HepG2 (cell line): ENCODE measurements around the gene PLEKHG2. TPM values are rescaled to one million over a fixed set of nuclear protein-coding genes. Genes with fewer than 3 reads are reported as not detected.

Experiments used
- DNMT3B ChIP-seq: conservative IDR thresholded peaks from 2 replicates; pipeline ENCODE4 v1.6.1; 2016; ENCODE audit warnings: missing biosample characterization, control low read depth
- GABPB1 ChIP-seq: IDR thresholded peaks from 2 replicates; pipeline ENCODE4 v1.6.1; 2016; ENCODE audit warnings: mild to moderate bottlenecking, missing genetic modification reagents, moderate library complexity, missing compliant biosample characterization
- GATA4 ChIP-seq: sonication (generic); IDR thresholded peaks from 2 replicates; pipeline ENCODE4 v1.6.1; 2016; ENCODE audit warnings: antibody characterized with exemption, low read depth, borderline replicate concordance
- MYPOP ChIP-seq: sonication (generic); formaldehyde crosslinking; IDR thresholded peaks from 2 replicates; pipeline ENCODE4 v1.8.1; 2023; ENCODE audit warnings: mild to moderate bottlenecking, moderate library complexity, missing genetic modification reagents
- PAXIP1 ChIP-seq: sonication (generic); formaldehyde crosslinking; conservative IDR thresholded peaks from 2 replicates; pipeline ENCODE4 v1.4.0; 2020; ENCODE audit warnings: mild to moderate bottlenecking, missing genetic modification reagents, moderate library complexity
- PHF8 ChIP-seq: sonication (generic); formaldehyde crosslinking; IDR thresholded peaks from 2 replicates; pipeline ENCODE4 v1.5.0; 2020; ENCODE audit warnings: missing genetic modification reagents
- PRDM10 ChIP-seq: sonication (generic); formaldehyde crosslinking; IDR thresholded peaks from 2 replicates; pipeline ENCODE4 v1.4.0; 2020; ENCODE audit warnings: low read depth, missing genetic modification reagents
- PRDM15 ChIP-seq: sonication (generic); formaldehyde crosslinking; IDR thresholded peaks from 2 replicates; pipeline ENCODE4 v1.4.0; 2020; ENCODE audit warnings: missing genetic modification reagents
- SALL1 ChIP-seq: sonication (generic); formaldehyde crosslinking; IDR thresholded peaks from 2 replicates; pipeline ENCODE4 v1.8.0; 2022; ENCODE audit warnings: mild to moderate bottlenecking, missing genetic modification reagents
- ZFY ChIP-seq: sonication (generic); formaldehyde crosslinking; IDR thresholded peaks from 2 replicates; pipeline ENCODE4 v1.4.0; 2020; ENCODE audit warnings: missing genetic modification reagents
- ZNF274 ChIP-seq: sonication (generic); formaldehyde crosslinking; IDR thresholded peaks from 2 replicates; pipeline ENCODE4 v1.5.1; 2020; ENCODE audit warnings: mild to moderate bottlenecking, missing genetic modification reagents
- ZNF276 ChIP-seq: sonication (generic); formaldehyde crosslinking; IDR thresholded peaks from 2 replicates; pipeline ENCODE4 v1.4.0; 2020; ENCODE audit warnings: mild to moderate bottlenecking, low read depth, missing genetic modification reagents
- ZNF326 ChIP-seq: sonication (generic); formaldehyde crosslinking; IDR thresholded peaks from 2 replicates; pipeline ENCODE4 v1.4.0; 2020; ENCODE audit warnings: missing genetic modification reagents, borderline replicate concordance
- polyA plus RNA-seq, 8 experiments: library from polyadenylated mRNA; depleted of rRNA in 3 of 8; stranded (reverse) in 7 of 8; unstranded in 1 of 8; fragments of >200 nt; fragmentation: Illumina TruSeq in 4 of 8; extraction: Trizol in 4 of 8; gene quantifications; 2 replicates each; pipeline versions ENCODE4 v1.2.1 to v1.2.3, GENCODE V29; 2011 to 2016; ENCODE audit warnings: low read depth in 4 of 8, missing spikeins in 1 of 8, mixed read lengths in 1 of 8; ENCODE audit not compliant: insufficient read depth in 1 of 8
- total RNA-seq, 5 experiments: library from RNA; depleted of rRNA; stranded (reverse); fragments of >200 nt; fragmentation: Illumina TruSeq; extraction: Trizol; gene quantifications; 2 replicates each; pipeline ENCODE4 v1.2.3, GENCODE V29; 2016; ENCODE audit warnings: low read depth in 1 of 5

PLEKHG2 gene
- total and polyA plus RNA-seq, 2 of the 13 experiments (the other 11 are each of a cell fraction or from before 2014, with no cell fraction given) = 3.6 to 6.8 TPM

GRCh38 chr19:39428283-39429112 lies 16.0 kb downstream of the PLEKHG2 start (continued):
- peak; percentile 54 for TF ChIP-seq ZFY (CRISPR knock-in tag)
- TF ChIP-seq GATA4 = no peak
- no peak for TF ChIP-seq DNMT3B (CRISPR knock-in tag)
- peak; percentile 55; the same call in 1 of the 2 replicates for TF ChIP-seq PRDM15 (CRISPR knock-in tag)
- peak; percentile 77; the same call in 1 of the 2 replicates for TF ChIP-seq PRDM10 (CRISPR knock-in tag)
- TF ChIP-seq GABPB1 = 0 out of 2 replicates have a peak, but pooled peaks have one; percentile 38
- no peak for TF ChIP-seq ZNF276 (CRISPR knock-in tag)
- TF ChIP-seq MYPOP = no peak
- TF ChIP-seq PHF8 (CRISPR knock-in tag) = peak; percentile 54; the same call in 1 of the 2 replicates
- no peak for TF ChIP-seq ZNF274 (CRISPR knock-in tag)
- TF ChIP-seq PAXIP1 (CRISPR knock-in tag) = peak; percentile 61; the same call in 1 of the 2 replicates
- no peak for TF ChIP-seq ZNF326 (CRISPR knock-in tag)
- peak; percentile 67 for TF ChIP-seq SALL1
